A673 (cell line): Measurements from ENCODE around the gene CSHL1. TPM values are rescaled to one million over a fixed set of nuclear protein-coding genes. Genes with fewer than 3 reads are reported as not detected.
"Not testable (repeated sequence)": the region's sequence is repeated elsewhere in the genome, so short reads cannot be mapped to it uniquely, and the experiment has no call there.

Source experiments
- BruUV-seq: library from RNA; stranded (reverse); fragments of 400-500 nt; replicated peaks from 2 replicates; lab custom pipeline; 2021; lab: Mats Ljungman, UMichigan
- CTCF ChIA-PET: fragments of 300-600 bp; sonication (Branson Sonifier 250); formaldehyde crosslinking; loops from one replicate; lab custom pipeline; 2022; ENCODE audit warnings: antibody characterized with exemption; lab: Charles Lee
- POLR2A ChIA-PET: fragments of 300-600 bp; sonication (Branson Sonifier 250); formaldehyde crosslinking; loops from one replicate; lab custom pipeline; 2022; ENCODE audit warnings: antibody characterized with exemption; ENCODE audit not compliant: low non-redundant PET; lab: Charles Lee
- DNase-seq: peaks from one replicate; pipeline ENCODE4 v3.0.0-alpha.2; 2015; ENCODE audit warnings: low spot score
- H3K27ac ChIP-seq: fragments of 200-600 bp; sonication (generic); 2 replicates; pipeline ENCODE4 v1.5.1; 2016; ENCODE audit warnings: mixed run types, low read depth, mild to moderate bottlenecking, mixed read lengths, antibody characterized with exemption, low read length; ENCODE audit not compliant: poor library complexity, severe bottlenecking
- H3K27me3 ChIP-seq: fragments of 200-600 bp; sonication (generic); replicated peaks from 2 replicates; pipeline ENCODE4 v1.6.1; 2017; ENCODE audit warnings: mixed run types, low read depth, mild to moderate bottlenecking, mixed read lengths, antibody characterized with exemption, low read length; ENCODE audit not compliant: insufficient read depth, poor library complexity
- H3K36me3 ChIP-seq: fragments of 200-600 bp; sonication (generic); 2 replicates; pipeline ENCODE4 v1.6.1; 2016; ENCODE audit warnings: mixed run types, mild to moderate bottlenecking, mixed read lengths, antibody characterized with exemption, low read length; ENCODE audit not compliant: insufficient read depth, poor library complexity, severe bottlenecking
- H3K4me1 ChIP-seq: fragments of 200-600 bp; sonication (generic); 2 replicates; pipeline ENCODE4 v1.6.1; 2017; ENCODE audit warnings: mixed run types, mild to moderate bottlenecking, mixed read lengths, antibody characterized with exemption, low read length; ENCODE audit not compliant: insufficient read depth, poor library complexity, severe bottlenecking
- H3K4me3 ChIP-seq: fragments of 200-600 bp; sonication (generic); 2 replicates; pipeline ENCODE4 v1.5.1; 2016; ENCODE audit warnings: low read depth, mixed run types, mild to moderate bottlenecking, mixed read lengths, low read length; ENCODE audit not compliant: poor library complexity, severe bottlenecking
- H3K9me3 ChIP-seq: fragments of 200-600 bp; sonication (generic); 2 replicates; pipeline ENCODE4 v1.6.1; 2016; ENCODE audit warnings: mixed run types, low read depth, mild to moderate bottlenecking, mixed read lengths, antibody characterized with exemption, low read length; ENCODE audit not compliant: poor library complexity, severe bottlenecking
- EZH2 ChIP-seq: fragments of 200-600 bp; sonication (generic); IDR thresholded peaks from 2 replicates; pipeline ENCODE4 v1.6.1; 2017; ENCODE audit warnings: borderline replicate concordance, low read depth, mild to moderate bottlenecking, mixed read lengths, antibody characterized with exemption, low read length; ENCODE audit not compliant: poor library complexity, severe bottlenecking
- intact Hi-C: fragments of 100-400 bp; cut with micrococcal nuclease; formaldehyde crosslinking; loops from one replicate; pipeline ENCODE4 v1.10.0; 2022; ENCODE audit not compliant: unreplicated experiment
- total RNA-seq: library from RNA; stranded (reverse); gene quantifications from 2 replicates; pipeline ENCODE4 v1.2.3, GENCODE V29; 2021
- TF ChIP-seq, protein P1 (sequence below): fragments of 300-800, 200-600 bp; sonication (generic); conservative IDR thresholded peaks from 2 replicates; pipeline ENCODE4 v1.5.1; 2017; ENCODE audit warnings: low read depth, mild to moderate bottlenecking, antibody characterized with exemption, low read length, moderate library complexity, mixed read lengths

The CSHL1 gene
- total RNA-seq, 1 experiment from 2014 or later = not detected

DNA sequence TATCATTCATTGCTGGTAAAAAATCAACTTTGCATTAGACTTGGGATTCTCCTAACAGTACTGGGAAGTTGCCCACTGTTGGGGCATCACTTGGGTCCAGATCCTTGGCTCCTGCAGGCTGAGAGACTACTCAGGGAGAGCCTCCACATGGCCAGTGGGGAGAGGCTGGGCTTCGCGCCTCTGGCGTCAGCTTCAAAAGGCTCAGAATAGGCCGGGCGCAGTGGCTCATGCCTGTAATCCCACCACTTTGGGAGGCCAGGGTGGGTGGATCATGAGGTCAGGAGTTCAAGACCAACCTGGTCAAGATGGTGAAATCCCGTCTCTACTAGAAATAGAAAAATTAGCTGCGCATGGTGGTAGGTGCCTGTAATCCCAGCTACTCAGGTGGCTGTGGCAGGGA is 3.4 kb upstream of the CSHL1 start:
- TF ChIP-seq, protein P1, sequence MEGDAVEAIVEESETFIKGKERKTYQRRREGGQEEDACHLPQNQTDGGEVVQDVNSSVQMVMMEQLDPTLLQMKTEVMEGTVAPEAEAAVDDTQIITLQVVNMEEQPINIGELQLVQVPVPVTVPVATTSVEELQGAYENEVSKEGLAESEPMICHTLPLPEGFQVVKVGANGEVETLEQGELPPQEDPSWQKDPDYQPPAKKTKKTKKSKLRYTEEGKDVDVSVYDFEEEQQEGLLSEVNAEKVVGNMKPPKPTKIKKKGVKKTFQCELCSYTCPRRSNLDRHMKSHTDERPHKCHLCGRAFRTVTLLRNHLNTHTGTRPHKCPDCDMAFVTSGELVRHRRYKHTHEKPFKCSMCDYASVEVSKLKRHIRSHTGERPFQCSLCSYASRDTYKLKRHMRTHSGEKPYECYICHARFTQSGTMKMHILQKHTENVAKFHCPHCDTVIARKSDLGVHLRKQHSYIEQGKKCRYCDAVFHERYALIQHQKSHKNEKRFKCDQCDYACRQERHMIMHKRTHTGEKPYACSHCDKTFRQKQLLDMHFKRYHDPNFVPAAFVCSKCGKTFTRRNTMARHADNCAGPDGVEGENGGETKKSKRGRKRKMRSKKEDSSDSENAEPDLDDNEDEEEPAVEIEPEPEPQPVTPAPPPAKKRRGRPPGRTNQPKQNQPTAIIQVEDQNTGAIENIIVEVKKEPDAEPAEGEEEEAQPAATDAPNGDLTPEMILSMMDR = no peak
- no peak for TF ChIP-seq EZH2
- ChIA-PET POLR2A (no interaction called here), CTCF (interaction anchor here (0.6 kb wide), 1 partner anchor 254 kb away, joined by 5 read pairs; no protein-coding TSS in a partner anchor)
- Histone ChIP-seq H3K27ac (no peak overlapping the region), H3K4me3 (no peak overlapping the region), H3K27me3 (no peaks in the 10 kb centered on the region), H3K36me3 (no peaks in the 10 kb centered on the region), H3K9me3 (no peaks in the 10 kb centered on the region), H3K4me1 (no peaks in the 10 kb centered on the region)
- intact Hi-C loops = loop anchor here (10.0 kb wide), 1 partner anchor 370 kb away; no protein-coding TSS in a partner anchor
- no peak for DNase-seq
- no TSS peak for BruUV-seq

DNA sequence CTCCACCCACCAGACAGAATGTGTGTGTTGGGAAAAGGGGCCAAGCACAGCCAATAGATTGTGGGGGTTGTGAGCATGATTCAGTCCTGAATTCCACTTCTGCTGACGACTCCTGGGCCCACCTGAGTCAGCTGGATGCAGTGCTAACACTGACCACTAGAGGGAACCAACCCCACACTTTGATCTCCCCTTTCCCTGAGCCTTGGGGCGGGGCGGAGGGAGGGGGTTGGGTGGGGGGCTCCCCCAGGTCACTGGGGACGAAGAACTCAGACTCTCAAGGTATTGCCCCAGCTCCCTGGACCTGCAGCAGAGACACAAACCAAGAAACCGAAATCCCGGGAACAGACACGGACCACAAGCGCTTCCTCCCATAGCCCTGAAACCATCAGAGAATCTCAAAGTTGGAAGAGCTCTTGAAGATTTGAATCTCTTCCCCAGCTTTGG is 621 bp upstream of the CSHL1 start:
- H3K27ac ChIP-seq = no peak overlapping the region
- no peaks in the 10 kb centered on the region for H3K36me3 ChIP-seq
- no peaks in the 10 kb centered on the region for H3K4me1 ChIP-seq
- no peaks in the 10 kb centered on the region for H3K9me3 ChIP-seq
- H3K4me3 ChIP-seq = no peak overlapping the region
- H3K27me3 ChIP-seq = no peaks in the 10 kb centered on the region
- intact Hi-C loops = loop anchor here (10.0 kb wide), 1 partner anchor 373 kb away; no protein-coding TSS in a partner anchor
- no peak for TF ChIP-seq EZH2
- TF ChIP-seq, protein P1 = peak; percentile 60
- POLR2A ChIA-PET = no interaction called here
- CTCF ChIA-PET = interaction anchor here (0.6 to 2.0 kb wide), 7 partner anchors 114 to 507 kb away, joined by 3 to 9 read pairs (median 4); no protein-coding TSS in a partner anchor
- peak; percentile 36 for DNase-seq
- no TSS peak for BruUV-seq

DNA sequence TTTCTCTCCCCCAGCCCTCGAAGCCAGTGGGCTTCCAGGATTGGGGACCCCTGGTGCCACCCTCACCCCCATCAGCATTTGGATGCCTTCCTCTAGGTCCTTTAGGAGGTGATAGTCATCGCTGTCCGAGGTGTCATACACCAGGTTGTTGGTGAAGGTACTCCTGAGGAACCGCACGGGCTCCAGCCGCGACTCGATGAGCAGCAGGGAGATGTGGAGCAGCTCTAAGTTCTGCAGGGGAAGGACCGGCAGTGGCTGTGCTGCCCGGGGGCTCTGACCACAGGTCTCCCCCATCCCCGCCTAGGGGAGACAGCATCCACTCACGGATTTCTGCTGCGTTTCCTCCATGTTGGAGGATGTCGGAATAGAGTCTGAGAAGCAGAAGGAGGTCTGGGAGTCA is 962 bp downstream of the CSHL1 start:
- Histone ChIP-seq H3K27me3 (no peaks in the 10 kb centered on the region), H3K9me3 (no peaks in the 10 kb centered on the region), H3K4me1 (no peaks in the 10 kb centered on the region), H3K27ac (no peak overlapping the region), H3K4me3 (no peak overlapping the region), H3K36me3 (no peaks in the 10 kb centered on the region)
- ChIA-PET POLR2A (no interaction called here), CTCF (no interaction called here)
- BruUV-seq = no TSS peak
- intact Hi-C loops = loop anchor here (10.0 kb wide), 1 partner anchor 375 kb away; no protein-coding TSS in a partner anchor
- no peak for TF ChIP-seq EZH2
- TF ChIP-seq, protein P1 = no peak
- DNase-seq = no peak

DNA sequence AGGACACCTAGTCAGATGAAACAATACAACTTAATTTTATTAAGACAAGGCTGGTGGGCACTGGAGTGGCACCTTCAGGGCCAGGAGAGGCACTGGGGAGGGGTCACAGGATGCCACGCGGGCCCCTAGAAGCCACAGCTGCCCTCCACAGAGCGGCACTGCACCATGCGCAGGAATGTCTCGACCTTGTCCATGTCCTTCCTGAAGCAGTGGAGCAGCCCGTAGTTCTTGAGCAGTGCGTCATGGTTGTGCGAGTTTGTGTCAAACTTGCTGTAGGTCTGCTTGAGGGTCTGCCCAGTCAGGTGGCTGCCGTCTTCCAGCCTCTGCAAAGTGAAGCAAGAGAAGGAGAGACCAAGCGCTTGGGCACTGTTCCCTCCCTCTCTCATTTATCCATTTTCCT is 1.5 kb downstream of the CSHL1 start:
- CTCF ChIA-PET, intact Hi-C loops, H3K27me3 ChIP-seq, POLR2A ChIA-PET, DNase-seq, H3K4me3 ChIP-seq, H3K4me1 ChIP-seq, BruUV-seq, H3K36me3 ChIP-seq, H3K27ac ChIP-seq, H3K9me3 ChIP-seq: not testable (repeated sequence)
